Neural cell (in vitro differentiated cells): ENCODE data around the gene ADISSP.
A peak's percentile ranks its signal among the peaks of the same experiment; 100 is the strongest.

ENCODE experiments used
- CTCF ChIP-seq: fragments of 450-650 bp; IDR thresholded peaks from 2 replicates; pipeline ENCODE4 v1.5.1; 2014; ENCODE audit warnings: antibody characterized with exemption, mild to moderate bottlenecking, moderate library complexity; ENCODE audit not compliant: poor library complexity, severe bottlenecking
- EZH2 ChIP-seq: fragments of 200-600, 300-800 bp; shearing (Covaris generic), sonication (generic); IDR thresholded peaks from 2 replicates; pipeline ENCODE4 v1.6.1; 2014; ENCODE audit warnings: antibody characterized with exemption, low read length, borderline replicate concordance, mild to moderate bottlenecking; ENCODE audit not compliant: insufficient read depth, poor library complexity, severe bottlenecking
- POLR2AphosphoS5 ChIP-seq: IDR thresholded peaks from 2 replicates; pipeline ENCODE4 v1.6.1; 2012
- RAD21 ChIP-seq: fragments of 450-650 bp; conservative IDR thresholded peaks from 2 replicates; pipeline ENCODE4 v1.6.1; 2014; ENCODE audit warnings: antibody characterized with exemption, mild to moderate bottlenecking, moderate library complexity
- TAF1 ChIP-seq: IDR thresholded peaks from 2 replicates; pipeline ENCODE4 v1.6.1; 2012; ENCODE audit warnings: low read depth

GRCh38 chr20:3786665-3787323 lies 19.2 kb upstream of the ADISSP start, which contains the start of gene CENPB:
- TF ChIP-seq EZH2 (no peak), RAD21 (peak; percentile 71), TAF1 (no peak), CTCF (peak; percentile 75), POLR2AphosphoS5 (peak; percentile 77)
